ENCODE measurements around the gene IRAG1. TPM values are rescaled to one million over a fixed set of nuclear protein-coding genes. Genes with fewer than 3 reads are reported as not detected.

The IRAG1 gene
- total RNA-seq, 1 donor = 17.6 TPM

DNA sequence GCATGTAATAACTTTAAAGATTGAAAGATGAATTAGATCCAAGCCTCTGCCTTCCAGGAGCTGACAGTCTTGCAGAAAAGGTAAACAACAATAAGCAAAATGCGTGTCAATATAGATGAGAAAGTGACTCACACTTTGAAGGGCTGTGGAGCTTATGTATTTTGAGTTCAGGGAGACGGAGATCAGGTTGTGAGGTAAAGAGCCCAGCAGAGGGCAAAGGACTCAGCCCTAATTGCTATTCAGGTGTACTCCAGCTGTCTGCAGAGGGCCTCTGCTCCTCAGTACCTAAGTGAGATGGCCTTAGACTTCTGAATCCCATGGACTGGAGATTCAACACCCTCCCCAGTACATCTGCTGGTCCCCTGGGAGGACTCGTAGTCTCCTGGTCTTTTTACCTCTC, 34.6 kb upstream of the IRAG1 start:
- no peak for DNase-seq (ENCODE audit: low read depth)
- H3K4me3 ChIP-seq (ENCODE audit: low read depth, low read length) = no peak overlapping the region
- TF ChIP-seq, protein P1, sequence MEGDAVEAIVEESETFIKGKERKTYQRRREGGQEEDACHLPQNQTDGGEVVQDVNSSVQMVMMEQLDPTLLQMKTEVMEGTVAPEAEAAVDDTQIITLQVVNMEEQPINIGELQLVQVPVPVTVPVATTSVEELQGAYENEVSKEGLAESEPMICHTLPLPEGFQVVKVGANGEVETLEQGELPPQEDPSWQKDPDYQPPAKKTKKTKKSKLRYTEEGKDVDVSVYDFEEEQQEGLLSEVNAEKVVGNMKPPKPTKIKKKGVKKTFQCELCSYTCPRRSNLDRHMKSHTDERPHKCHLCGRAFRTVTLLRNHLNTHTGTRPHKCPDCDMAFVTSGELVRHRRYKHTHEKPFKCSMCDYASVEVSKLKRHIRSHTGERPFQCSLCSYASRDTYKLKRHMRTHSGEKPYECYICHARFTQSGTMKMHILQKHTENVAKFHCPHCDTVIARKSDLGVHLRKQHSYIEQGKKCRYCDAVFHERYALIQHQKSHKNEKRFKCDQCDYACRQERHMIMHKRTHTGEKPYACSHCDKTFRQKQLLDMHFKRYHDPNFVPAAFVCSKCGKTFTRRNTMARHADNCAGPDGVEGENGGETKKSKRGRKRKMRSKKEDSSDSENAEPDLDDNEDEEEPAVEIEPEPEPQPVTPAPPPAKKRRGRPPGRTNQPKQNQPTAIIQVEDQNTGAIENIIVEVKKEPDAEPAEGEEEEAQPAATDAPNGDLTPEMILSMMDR (IDR thresholded peaks at IDR 0.05; ENCODE audit: insufficient read depth, low read length) = no peak

DNA sequence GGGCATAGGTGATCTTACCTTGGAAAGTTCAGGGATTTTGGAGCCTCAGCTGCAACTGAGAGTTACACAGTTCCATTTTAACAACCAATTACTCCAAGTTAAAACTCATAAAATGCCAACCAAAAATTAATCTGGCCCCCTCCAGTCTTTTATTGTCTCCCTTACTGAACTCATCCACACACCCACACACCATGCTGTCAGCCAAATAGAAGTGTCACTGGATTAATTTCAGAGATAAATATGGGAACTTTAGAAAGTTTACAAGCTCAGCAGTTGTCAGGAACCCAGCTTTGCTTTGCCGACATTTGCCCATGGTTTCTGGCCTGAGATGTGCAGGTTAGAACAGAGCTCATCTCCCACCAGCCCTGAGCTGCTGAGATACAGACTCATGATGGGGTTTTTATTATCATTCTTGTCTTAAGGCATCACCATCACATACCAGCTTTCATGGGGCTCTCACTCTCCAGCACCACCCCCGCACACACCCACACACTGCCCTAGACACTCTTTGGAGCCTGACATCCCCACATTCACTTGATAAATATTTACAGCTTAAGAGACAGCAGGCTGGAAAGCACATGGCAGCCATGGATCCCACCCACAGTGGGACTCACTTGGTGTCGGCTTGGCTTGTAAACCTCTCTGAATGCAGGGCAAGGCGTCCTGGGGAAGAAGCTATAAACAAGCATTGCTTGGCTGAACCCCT, 33.7 kb upstream of the IRAG1 start:
- TF ChIP-seq, protein P1 (IDR thresholded peaks at IDR 0.05; ENCODE audit: insufficient read depth, low read length) = no peak
- no peak for DNase-seq (ENCODE audit: low read depth)
- H3K4me3 ChIP-seq (ENCODE audit: low read depth, low read length) = no peak overlapping the region

DNA sequence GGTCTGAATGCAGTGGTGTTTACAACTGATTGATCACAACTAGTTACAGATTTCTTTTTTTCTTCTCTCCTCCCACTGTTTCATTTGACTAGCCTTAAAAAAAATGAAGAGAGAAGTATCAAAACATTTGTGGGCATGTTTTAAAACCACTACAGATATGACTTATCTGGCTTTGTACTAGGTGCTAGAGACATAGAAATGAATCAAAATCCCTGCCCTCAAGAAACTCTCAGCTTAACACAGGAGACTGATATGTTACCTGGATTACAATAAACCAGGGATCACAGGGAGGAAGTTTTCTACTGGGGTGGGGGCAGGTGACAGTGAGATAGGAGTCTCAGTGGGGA, 32.3 kb upstream of the IRAG1 start:
- TF ChIP-seq, protein P1 (IDR thresholded peaks at IDR 0.05; ENCODE audit: insufficient read depth, low read length) = no peak
- no peak for DNase-seq (ENCODE audit: low read depth)
- no peak overlapping the region for H3K4me3 ChIP-seq (ENCODE audit: low read depth, low read length)

DNA sequence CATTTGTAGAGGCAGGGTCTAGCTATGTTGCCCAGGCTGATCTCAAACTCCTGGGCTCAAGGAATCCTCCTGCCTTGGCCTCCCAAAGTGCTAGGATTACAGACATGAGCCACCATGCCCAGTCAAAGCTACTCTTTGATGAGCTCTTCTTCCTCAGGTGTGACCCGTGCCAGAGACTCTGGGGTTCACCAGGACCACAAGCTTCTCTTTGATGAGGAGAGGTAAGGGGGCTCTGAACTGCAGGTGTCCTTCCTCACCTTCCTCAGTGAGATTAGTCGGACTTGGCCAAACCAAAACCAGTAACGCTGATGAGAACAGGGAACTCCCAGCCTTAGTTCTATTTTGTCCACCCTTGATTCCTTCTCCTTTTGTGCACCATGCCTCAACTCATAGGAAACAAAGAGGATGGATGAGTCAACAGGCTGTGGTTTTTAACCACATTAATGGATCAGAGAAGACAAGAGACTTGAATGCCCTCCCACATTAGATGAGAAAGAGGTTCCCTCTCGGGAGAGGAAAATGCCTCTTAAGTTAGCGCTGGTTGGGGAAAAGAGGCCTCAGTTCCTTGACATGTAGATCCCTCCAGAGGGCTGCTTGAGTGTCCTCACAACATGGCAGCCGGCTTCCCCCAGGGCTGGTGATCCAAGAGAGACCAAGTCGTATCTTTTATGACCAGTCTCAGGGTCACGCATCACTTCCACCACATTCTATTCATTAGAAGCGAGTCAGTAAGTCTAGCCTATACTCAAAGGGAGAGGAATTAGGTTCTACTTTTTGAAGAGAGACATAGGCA, 31.8 kb upstream of the IRAG1 start:
- TF ChIP-seq, protein P1 (IDR thresholded peaks at IDR 0.05; ENCODE audit: insufficient read depth, low read length) = no peak
- peak; percentile 73 for DNase-seq (ENCODE audit: low read depth)
- no peak overlapping the region for H3K4me3 ChIP-seq (ENCODE audit: low read depth, low read length)

DNA sequence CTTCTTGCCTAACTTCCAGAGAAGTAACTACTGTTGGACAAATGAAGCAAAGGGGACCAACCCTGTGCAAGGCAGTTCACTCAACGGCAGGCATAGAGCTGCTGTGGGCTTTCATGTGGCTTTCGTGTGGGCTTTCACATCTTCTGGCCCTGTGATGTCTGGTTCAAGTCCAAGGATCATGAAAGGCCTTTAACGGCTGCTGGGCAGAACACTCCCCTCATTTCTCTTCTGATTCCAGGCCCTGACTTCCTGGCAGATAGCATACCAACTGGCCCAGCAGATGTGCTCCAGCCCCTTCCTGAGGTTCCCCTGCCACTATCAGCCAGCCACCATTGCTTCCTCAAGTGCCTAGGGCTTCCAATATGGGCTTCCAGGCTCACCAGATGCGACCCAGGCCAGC, 28.8 kb upstream of the IRAG1 start:
- no peak overlapping the region for H3K4me3 ChIP-seq (ENCODE audit: low read depth, low read length)
- no peak for DNase-seq (ENCODE audit: low read depth)
- TF ChIP-seq, protein P1 (IDR thresholded peaks at IDR 0.05; ENCODE audit: insufficient read depth, low read length) = no peak

DNA sequence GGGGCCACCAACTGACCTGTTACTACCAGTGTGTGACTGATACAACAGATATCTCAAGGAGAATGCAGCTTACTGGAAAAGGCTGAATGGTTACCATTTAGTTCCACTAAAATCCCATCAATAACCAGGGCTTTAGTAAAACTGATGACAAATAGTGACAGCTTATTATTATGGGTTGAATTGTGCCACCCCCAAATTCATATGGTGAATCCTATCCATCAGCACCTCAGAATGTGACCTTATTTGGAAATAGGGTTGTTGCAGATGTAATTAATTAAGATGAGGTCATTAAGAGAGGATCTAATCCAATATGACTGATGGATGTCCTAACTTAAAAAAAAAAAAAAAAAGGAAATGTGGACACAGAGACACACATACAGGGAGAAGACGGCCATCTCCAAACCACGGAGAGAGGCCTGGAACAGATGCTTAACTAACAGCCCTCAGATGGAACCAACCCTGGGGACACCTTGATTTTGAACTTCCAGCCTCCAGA, 27.4 kb upstream of the IRAG1 start:
- H3K4me3 ChIP-seq (ENCODE audit: low read depth, low read length) = no peak overlapping the region
- TF ChIP-seq, protein P1 (IDR thresholded peaks at IDR 0.05; ENCODE audit: insufficient read depth, low read length) = no peak
- DNase-seq (ENCODE audit: low read depth) = no peak

All from fibroblast of the aortic adventitia (primary cell).